ENCODE data around the gene ROMO1.

DNA sequence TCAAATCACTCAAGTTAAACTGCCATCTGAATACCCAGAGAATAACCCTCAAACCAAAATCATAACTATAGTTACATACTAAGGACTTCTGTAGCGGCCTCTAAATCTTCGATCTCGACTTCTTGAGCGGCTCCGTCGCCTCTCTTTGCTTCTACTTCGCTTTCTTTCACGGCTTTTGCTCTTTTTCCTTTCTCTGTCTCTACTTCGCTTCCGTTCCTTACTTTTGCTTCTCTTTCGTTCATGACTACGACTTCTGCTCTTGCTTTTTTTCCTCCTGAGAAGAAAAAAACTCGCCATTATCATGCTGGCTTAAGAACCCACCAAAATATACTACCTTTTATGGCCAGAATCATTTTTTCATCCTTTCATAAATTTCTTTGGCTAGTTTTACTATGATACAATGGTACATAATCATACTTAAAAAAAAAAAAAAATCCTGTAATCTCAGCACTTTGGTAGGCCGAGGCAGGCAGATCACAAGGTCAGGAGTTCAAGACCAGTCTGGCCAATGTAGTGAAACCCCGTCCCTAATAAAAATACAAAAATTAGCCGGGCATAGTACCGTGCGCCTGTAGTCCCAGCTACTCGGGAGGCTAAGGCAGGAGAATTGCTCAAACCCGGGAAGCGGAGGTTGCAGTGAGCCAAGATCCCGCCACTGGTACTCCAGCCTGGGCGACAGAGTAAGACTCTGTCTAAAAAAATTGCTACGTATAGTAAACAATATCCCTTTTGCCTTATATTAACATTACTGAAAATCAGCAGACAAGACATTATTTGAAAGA is 32.8 kb downstream of the ROMO1 start:
- TF ChIP-seq, protein P1, sequence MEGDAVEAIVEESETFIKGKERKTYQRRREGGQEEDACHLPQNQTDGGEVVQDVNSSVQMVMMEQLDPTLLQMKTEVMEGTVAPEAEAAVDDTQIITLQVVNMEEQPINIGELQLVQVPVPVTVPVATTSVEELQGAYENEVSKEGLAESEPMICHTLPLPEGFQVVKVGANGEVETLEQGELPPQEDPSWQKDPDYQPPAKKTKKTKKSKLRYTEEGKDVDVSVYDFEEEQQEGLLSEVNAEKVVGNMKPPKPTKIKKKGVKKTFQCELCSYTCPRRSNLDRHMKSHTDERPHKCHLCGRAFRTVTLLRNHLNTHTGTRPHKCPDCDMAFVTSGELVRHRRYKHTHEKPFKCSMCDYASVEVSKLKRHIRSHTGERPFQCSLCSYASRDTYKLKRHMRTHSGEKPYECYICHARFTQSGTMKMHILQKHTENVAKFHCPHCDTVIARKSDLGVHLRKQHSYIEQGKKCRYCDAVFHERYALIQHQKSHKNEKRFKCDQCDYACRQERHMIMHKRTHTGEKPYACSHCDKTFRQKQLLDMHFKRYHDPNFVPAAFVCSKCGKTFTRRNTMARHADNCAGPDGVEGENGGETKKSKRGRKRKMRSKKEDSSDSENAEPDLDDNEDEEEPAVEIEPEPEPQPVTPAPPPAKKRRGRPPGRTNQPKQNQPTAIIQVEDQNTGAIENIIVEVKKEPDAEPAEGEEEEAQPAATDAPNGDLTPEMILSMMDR (IDR thresholded peaks at IDR 0.05): no peak
- no peak for TF ChIP-seq POLR2A (IDR thresholded peaks at IDR 0.05)

All from gastroesophageal sphincter (tissue), 3 donors.